HuH-7.5 (cell line): Measurements from ENCODE around the gene ELL2.
A peak's percentile ranks its signal among the peaks of the same experiment; 100 is the strongest.
"Not testable (repeated sequence)": the region's sequence is repeated elsewhere in the genome, so short reads cannot be mapped to it uniquely, and the experiment has no call there.

Experiments used
- DNase-seq: peaks from one replicate; pipeline ENCODE4 v3.0.0; 2011; ENCODE audit warnings: low spot score

The ELL2 gene

DNA sequence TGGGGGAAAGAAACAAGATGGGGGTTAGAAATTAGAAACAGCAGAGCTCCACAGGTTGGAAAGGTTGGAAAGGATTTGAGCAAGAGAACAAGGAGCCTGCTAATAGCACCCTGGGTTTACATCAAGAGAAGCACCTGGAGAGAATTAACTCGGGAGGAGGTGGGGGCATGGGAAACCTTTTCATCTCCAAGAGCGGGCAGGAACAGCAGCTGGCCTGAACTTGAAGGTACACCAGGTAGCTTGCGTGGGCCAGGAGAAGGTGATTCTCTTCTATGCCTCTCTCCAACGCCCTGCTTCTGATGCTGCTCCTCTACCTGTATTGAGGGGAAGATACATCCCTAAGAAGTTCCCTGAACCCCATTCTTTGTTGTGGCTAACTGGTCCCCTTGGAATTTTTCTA is 102.0 kb downstream of the ELL2 start:
- DNase-seq, result no peak

DNA sequence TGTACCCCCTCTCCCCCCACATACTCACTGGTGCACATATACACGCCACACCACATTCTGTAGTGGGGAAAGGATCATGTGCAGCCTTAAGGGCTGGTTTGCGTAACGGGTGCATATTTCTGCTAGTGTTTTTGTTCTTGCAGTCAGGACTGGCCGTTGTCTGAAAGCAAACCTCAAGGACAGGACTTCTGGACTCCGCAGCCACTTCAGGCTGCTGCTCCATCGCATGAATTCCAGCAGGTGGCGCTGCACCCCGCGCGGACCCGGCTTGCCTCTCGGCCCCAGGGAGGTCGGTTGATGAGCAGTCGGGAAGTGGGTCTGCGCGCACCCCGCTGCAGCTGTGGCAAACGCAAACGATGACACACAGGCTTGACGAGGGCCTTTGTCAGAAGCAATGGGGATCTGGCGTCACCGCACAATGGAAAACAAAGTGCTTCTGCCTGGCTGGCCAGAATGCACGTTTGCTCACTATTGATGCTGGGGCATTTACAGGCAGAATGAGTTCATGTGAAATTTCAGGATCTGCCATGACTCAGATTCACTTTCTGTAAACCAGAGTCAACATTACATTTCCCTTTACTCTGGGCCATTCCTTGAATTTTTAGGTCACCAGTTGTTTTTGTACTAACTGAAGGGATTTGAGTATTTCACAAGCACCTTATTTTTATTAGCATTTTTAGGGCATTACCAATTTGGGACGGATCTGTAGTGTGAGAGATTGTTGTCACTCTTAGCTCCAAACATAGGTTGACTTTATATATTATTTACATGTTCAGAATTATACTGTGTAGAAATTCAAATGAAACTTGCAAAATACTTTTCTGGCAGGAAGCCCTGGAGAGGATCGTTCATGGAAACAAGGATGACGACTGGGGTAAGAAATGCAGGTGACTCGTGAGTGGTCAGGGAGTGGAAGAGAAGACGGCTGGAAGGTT is 102.7 kb downstream of the ELL2 start:
- peak; percentile 80 for DNase-seq

DNA sequence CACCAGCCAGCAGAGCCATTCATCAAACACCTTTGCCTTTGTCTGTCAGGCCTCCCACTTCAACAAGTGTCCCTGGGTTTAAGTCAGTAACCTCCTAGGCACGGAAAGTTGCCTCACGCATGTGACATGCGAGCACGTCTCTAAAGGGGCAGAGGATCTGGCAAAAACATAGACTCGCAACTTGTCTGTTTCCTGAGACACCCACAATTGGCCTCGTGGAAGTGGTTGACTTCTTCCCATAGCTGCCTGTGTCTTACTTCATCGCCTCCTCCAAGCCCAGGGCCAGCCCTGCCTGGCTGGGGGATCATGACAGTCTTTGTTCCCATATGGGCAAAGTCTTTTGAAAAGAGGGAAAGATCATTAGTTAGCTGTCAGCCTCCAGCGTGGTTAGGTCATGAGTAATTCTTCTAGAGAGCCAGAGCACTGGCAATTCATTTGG is 103.6 kb downstream of the ELL2 start:
- DNase-seq, result no peak

DNA sequence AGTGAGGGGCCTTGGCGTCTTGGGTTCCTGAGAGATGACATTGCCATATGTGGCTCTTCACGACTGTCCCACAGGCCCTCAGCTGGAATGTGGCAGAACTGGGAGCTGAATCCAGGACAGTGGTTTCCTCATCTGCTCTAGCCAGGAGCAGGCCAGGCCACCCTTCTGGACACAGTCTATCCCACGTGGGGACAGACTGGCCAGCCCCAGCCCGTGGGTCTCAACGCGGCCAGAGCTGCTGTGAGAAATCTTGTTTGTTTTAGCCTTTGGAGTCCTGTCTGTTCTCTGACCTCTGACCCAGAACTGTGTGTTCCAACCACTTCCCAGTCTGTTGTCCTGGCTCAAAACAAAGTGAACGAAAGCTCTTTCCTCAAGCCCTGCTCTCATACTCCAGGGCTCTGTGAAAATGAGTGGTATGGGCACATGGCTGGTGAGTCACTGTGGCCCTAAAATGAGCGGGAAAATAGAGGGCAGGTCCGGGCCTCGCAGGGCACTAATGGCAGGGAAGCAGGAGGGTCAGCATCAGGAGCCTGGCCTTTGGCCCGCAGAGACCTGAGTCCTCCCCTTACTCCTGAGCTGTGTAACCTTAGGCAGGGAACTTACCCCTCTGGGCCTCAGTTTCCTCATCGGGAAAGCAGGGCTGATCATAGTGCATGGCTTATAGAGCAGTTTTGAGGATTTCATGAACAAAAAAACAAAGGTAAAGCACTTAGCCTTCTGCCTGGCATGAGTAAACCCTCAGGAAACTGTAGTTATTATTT is 104.3 kb downstream of the ELL2 start:
- DNase-seq, result peak; percentile 72

DNA sequence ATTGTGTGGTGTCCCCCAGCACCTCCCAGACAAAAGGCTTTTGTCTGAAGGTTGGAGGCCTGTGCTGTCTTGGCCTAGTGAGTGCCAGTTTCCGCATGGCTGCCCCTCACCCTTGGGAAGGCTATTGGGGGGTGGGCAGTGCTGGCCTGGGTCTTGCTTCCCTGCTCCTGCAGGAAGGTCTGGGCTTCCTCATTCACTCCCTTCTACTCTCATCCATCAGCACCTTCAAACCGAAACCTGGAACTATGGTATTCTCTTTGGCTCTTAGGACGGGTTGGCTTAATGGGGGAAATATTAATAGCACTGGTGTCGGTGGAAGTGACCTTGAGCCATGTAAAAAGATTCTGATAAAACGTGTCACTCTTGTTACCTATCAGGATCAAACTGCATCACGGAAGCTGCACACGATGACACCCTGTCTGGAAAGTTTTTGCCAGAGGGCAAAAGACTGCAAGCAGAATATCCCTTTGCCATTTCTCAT is 105.1 kb downstream of the ELL2 start:
- no peak for DNase-seq

DNA sequence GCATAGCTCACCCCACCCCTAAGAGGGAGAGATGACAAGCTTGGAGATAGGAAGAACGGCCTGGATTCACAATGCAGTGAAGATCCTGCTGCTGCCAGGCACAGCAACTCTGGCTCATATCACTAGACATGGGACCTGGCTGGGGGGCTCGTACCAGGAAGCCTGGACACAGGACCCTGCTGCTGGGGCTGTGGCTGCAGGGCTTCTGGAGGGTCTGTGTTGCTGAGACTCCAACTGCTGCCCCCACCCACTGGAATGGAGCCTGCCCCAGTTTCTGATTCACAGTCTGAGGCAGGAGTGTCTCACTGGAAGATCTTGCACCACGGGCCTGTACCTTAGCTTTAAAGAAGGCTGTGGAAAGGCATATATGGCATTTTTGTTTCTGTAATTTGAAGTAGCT is 108.2 kb downstream of the ELL2 start:
- DNase-seq, result no peak

DNA sequence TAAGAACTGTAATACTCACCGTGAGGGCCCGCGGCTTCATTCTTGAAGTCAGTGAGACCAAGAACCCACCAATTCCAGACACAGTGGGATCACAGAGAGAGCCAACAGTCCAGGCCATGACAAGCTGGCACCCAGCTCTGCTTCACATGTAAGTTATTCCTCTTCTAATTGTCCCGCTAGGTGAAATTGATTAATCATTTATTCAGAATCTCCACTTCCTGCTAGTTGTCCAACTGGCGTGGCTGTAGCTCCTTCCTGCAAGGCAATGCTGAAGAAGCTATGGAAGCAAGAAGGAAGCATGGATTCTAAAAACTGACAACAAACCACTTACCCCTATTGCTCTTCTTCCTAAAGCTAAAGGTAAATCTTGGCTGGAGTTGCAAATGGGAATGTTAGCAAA is 109.1 kb downstream of the ELL2 start:
- no peak for DNase-seq

DNA sequence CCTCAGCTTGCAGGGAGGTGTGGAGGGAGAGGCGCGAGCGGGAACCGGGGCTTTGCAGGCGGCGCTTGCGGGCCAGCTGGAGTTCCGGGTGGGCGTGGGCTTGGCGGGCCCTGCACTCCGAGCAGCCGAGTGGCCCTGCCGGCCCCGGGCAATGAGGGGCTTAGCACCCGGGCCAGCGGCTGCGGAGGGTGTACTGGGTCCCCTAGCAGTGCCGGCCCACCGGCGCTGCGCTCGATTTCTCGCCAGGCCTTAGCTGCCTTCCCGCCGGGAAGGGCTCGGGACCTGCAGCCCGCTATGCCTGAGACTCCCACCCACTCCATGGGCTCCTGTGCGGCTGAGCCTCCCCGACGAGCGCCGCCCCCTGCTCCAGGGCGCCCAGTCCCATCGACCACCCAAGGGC is 110.5 kb downstream of the ELL2 start:
- not testable (repeated sequence) for DNase-seq

DNA sequence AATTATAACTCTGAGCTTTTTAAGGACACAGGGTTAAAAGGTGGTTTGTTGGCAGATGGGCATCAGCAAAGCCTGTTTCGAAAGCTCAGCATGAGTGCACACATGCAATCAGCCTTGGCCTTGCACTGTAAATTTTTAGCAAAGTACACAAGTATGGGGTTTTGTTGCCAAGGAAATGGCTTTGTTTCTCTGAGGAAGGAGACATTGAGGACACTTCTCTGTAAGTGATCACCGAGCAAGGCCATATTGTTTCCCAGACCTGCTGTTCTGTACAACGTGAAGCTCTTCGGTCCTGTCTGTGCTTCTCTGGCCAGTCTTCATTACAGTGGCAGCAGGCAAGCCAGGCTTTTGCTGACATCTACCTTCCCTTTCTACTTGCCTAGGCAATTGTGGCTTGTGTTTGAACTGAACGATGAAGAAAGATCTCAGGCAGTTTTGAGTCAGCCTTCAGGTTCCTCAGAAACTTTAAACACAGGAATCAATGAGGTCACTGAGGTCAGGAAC is 111.2 kb downstream of the ELL2 start:
- no peak for DNase-seq

DNA sequence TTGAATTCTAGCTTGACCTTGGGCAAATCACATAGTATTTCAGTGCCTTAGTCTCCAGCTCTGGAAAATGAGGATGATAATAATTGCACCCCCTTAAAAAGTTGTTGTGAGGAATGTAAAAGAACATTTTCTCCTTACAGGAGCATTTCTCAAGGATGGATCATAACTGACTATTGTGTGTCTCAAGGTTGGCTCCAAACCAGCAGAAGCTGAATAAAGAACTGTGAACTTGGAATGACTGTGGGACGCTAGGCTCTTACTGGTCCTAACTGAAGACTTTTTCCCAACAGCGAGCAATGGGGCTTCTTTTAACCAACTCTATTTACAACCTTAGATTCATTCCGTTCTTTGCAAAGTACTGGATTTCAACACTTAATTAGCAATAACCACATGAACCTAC is 113.0 kb downstream of the ELL2 start:
- DNase-seq, result no peak

DNA sequence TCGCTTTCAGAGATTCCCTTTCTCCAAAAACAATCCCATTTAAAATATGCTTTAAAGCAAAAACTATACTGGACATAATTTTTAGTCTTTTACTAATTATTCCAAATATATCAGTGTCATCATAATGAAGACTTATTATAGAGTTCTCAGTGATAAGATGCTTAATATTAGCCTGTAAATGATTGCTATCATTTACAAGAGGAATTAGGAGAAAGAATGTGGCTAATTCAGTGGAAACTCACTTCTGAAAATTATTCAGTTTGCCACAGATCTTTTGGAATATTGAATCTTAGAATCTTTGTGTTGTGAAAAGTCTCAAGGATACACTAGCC is 114.4 kb downstream of the ELL2 start:
- no peak for DNase-seq

DNA sequence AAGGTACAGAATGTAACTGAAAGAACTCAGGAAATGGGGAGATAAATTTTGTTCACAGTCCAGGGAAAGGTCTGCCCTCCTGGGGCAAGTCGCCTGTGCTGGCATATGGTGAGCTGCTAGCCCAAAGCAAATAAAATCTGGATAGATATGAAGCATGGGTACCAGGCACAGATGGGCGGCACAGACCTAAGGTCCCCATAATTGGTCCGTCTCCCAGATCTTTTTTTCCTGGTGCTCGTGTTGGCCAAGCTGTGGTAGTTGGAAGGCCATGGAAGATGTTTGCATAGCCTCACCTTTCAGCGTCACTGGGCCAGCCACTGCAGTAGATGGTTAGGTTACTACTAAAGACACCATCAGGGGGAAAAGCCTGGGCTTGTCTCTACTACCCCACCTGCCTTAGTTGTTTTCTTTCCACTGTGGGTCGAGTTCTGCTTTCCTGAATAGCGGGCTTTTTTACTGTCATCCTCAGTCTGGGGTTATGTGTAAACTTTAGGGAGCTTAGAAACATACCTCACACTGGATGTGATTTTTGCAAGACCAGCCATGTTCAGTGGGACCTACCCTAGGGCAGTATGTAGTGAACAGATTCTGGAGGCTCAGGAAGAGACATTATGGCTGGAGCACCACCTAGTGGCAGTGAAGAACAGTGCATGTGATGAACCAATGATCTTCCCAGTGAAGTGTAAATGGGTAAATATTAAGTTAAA is 114.9 kb downstream of the ELL2 start:
- DNase-seq, result peak; percentile 76

DNA sequence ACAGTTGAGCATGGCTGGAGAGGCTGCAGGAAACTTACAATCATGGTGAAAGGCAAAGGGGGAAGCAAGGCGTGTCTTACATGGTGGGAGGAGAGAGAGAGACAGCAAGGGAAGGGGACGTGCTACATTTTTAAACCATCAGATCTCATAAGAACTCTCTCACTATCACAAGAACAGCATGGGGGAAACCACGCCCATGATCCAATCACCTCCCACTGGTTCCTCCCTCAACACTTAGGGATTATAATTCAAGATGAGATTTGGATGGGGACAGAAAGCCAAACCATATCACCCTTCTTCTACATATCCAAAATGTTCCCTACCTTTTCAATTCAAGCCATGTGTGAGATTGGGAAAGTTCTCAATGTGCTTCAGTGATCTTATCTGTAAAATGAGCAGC is 116.3 kb downstream of the ELL2 start:
- DNase-seq, result no peak

DNA sequence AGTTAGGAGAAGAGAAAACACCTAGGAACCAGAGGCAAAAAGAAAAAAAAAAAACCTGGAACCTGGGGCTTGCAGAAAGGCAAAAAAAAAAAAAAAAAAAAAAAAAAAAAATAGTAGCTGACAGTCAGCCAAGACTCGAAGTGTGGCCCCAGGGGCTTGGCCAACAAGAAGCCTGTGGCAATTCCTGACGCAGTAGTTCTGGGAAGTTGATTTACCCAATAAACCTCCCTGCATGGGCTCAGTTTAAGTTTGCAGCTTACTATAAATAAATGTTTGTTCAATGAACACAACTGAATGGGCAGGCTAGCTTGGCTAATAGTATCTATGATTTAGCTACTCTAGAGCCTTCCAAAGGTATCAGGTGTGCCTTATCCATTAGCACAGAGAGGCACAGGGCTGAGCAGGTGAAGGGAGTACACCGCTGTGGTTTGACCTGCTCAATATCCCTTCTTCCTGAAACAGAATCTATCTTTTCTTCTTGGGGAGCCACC is 117.9 kb downstream of the ELL2 start:
- no peak for DNase-seq

DNA sequence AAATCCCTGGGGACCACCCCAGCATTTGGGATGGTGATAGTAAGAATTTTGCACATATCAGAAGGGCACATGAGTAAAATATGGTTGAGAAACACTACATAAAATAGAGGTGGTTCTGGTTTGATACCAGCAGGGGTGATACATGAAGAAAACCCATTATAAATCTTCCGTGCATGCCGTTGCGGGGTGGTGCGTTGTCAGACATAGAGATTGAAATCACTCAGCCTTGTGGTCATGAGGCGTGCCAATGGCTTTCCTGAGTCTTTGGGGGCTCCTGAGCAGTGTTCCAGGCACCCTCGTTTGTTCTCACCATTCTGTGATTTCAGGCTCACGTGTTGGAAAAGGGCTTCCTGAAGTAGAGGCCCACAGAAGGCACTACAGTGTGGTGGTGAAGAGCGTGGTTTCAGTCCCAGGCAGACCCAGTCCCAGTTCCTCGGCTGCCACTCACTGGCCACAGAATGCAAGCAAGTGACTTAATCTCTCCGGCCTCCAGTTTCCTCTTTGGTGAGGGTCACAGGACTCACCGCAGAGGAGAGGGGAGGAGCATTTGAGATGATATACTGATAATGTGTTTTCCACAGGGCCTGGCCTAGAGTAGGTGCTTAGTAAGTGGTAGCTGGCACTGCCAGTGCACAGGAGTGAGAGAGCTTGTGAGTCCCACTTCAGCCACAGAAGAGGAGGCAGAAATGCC is 118.7 kb downstream of the ELL2 start:
- no peak for DNase-seq

DNA sequence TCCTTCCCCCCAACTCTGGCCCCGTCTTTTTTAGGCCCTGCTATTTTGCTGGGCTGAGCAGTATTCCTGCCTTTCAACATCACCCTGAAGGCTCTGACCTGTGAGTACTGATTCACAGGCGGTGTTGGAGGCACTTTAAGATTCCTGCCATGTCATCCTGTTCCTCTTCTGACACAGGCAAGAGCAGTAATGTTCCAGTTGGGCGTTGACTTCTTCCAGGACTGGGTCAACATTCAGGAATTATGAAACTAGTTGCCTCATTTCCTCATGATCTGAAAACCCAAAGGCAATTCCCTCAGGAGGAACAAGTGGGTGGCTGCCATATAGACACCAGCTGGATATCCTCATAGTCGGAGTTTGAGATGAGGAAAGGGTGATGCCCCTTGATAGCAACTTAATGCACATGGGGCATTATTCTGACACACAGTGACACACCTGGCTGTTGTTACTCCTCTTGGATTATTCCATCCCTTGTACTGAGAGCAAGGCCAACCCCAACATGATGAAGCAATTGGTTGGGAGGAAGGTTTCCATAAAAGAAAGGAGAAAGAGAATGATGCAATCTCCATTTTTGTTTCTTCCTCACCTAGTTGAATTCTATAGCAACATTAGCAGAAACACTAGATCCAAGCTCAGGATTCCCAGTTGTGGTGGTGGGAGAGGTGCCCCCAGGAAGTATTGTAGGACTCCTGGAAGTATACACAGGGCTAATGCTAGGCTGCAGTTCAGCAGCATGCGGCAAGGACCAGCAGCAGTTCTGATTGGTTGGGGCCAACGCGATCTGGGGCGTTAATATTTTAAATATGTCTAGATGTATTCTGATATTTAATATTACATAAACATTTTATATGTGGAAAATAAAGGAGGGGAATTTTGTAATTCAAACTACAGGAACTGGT is 119.5 kb downstream of the ELL2 start:
- DNase-seq, result no peak

DNA sequence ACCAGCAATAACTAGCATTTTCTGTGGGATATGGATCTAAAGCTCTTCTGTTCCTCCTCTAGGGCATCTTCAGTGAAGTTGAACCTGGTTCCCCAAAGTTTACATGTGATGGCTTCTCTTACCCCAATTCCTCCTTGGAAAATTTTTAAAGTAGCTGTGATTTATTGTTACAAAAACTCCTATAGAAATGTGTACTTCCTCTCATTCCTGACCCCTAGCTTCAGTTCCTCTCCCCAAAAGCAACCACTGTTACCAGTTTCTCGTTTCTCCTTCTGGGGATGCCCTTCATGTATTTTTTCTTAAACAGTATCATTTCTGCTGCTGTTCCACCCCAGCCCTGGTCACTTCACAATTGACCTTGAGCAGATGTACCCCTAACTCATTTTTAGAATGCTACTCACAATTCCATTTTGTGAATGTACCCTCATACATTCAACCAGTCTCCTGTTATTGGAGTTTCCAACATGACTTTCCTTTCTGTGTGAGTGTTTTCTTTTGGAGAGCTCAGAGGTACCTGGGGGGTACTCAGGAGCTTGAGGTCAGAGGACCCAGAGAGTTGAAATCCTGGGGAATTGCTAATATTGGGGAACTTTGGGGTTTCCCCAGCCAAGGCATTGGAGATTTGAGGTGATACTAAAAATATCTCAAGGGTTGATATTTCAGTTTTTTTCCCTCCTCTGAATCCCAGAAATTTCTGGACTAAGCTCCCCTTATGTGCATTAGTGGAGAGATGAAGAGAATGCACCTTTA is 120.5 kb downstream of the ELL2 start:
- DNase-seq, result no peak

DNA sequence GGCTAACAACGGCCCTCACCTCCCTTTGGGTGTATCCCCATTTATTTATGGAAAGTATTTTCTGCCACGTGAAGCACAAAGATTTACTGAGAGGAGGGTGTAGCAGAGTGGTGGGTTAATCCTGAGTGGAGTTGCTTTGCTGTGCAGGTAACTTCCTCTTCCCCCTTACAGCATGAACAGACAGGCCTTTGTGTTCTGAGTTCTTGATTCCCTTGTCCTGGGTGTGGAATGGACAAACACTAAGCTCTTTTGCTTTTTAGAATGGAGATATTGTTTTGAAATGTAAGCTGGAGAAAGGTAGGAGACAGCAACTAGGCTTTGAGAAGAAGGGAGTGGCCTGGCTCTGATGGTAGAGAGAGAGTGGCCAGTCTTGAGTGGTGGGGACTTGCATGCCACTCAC is 122.0 kb downstream of the ELL2 start:
- no peak for DNase-seq

DNA sequence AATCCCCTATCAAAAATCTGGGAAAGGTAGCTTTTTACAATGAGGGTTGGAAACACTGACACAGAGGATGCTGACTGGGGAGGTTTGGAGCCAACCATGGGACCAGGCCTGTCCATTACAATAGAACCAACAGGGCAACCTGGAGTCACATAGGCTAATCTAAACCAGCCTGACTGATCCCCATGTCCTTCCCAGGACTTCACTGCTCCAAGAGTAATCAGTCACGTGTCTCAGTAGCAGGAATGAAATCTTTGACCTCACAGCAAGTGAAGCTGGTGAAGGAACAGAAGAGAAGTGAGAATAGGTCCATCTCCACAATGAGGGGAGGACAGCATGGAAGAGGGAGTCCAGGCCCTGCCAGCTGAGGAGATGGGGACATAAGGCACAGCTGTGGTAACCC is 123.1 kb downstream of the ELL2 start:
- no peak for DNase-seq

DNA sequence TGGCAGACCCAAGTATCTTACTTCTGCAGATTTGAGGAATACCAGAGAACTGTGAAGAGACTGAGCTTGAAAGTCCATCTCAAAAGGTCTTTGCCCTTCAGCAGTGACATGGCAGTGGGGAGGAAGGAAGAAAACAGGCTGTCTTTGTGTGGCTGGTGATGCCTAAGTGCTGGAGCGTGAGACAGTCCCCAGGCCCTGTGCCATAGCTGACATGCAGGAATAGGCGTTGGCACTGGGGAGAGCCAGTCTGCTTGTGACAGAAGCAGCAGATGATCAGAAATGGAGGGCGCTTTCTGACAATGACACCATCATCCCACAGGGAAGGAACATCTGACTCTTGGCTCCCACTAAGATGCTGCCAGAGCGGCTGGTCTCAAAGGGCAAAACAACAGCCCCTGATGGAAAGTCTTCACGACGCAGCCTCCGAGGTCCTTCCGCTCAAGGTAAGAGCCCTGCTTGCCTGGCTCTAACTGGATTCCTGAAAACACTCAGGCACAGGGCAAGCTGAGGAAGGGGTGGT is 123.6 kb downstream of the ELL2 start:
- DNase-seq, result no peak
